Measurements from ENCODE around the gene SYT17.

SYT17 gene

GRCh38 chr16:19137201-19138128 is 30.6 kb upstream of the SYT17 start:
- Histone ChIP-seq H3K27ac (peak overlapping the region in 13 of 21 experiments; percentile 6 to 72 (median 52)), H3K4me3 (no peak overlapping the region)

DNA sequence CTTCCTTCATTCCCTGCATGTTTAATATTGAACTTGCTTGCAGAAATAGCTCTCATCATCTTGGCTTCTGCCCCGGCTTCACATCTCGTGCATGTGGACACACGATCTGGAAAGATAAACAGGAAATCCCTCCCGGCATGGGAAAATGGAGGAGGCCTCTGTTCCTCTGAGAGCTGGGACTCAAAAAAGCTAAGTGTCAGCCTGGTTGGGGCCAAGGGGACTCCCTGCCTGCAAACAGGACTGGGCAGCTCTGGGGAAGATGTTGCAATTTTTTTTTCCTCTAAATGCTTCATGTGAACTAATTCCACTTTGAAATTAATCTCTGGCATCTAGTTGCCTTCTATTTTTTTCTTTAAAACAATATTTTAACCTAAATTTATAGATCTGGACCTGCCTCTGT is 29.4 kb upstream of the SYT17 start:
- Histone ChIP-seq H3K27ac (peak overlapping the region in 11 of 21 experiments; percentile 0 to 72 (median 26)), H3K4me3 (no peak overlapping the region)

DNA sequence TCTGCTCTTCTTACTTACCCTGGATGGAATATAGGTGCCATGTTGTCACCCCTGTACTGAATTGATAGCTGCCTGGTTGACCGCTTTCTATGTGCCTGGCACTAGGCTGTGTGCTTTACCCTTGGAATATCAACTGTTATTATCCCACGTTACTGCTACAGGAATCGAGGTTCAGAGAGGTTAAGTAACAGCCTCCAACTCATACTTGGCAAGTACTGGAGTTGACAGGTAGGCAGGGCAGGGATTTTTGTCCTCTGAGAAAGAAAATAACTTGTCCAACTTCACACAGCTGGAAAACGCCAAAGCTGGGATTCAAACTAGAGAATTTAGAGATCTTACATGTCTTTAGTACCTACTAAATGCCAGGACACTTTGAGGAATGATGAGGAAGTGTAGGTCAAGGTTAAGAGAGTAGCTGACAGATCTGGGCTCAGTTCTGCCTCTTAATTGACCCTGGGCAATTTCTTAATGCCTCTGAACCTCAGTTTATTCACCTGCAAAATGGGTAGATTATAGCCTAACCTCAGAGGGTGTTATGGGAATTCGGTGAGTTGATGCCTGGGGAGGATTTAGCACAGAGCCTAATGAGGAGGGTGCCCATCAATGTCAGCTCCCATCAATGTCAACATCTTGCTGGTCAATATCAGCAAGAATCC is 28.5 kb upstream of the SYT17 start:
- Histone ChIP-seq H3K27ac (peak overlapping the region in 10 of 21 experiments; percentile 21 to 62 (median 46)), H3K4me3 (no peak overlapping the region)

- Histone ChIP-seq H3K4me3 (no peak overlapping the region), H3K27ac (peak overlapping the region in 2 of 21 experiments; percentile 27 to 62)
Observed at GRCh38 chr16:19140396-19140795, 27.6 kb upstream of the SYT17 start.

- Histone ChIP-seq H3K4me3 (no peak overlapping the region), H3K27ac (peak overlapping the region in 2 of 21 experiments; percentile 21 to 30)
Observed at GRCh38 chr16:19142939-19143598, 25.0 kb upstream of the SYT17 start.

DNA sequence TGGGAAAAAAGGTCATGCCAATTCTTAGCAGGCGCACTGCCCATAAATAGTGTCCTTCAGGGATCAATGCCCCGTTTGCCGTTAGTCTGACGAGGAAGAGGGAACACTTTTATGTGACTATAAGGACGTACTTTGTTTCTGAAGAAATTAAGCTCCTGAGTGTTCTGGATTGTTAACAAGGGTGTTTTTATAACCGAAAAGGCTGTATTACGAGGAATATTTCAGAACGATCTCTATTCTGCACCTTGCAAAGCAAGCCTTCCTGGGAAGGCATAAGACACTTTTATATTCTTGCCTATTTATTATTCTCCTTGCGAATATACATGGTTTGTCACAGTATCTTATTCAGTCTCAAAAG is 24.5 kb upstream of the SYT17 start:
- no peak overlapping the region for H3K4me3 ChIP-seq
- H3K27ac ChIP-seq: peak overlapping the region in 1 of 21 experiments; percentile 21

DNA sequence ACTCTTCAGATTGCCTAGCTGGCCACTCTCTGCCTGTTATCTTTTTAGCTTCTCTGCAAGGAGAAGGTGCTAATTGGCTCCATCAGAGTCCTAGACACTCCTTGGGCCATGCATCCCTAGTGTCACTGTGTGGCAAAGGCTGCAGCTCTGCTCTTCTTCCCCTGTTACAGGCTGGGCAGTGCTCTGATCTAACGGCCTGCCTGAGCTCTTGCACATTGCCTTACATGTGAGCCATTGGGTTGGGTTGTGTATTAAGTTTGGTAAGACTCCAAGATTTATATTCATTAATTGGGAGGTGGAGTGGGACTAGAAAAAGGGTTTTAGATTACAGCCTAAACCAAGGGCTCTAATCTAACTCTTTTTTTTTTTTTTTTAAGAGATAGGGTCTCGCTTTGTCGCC is 23.0 kb upstream of the SYT17 start:
- no peak overlapping the region for H3K27ac ChIP-seq
- H3K4me3 ChIP-seq: no peak overlapping the region

DNA sequence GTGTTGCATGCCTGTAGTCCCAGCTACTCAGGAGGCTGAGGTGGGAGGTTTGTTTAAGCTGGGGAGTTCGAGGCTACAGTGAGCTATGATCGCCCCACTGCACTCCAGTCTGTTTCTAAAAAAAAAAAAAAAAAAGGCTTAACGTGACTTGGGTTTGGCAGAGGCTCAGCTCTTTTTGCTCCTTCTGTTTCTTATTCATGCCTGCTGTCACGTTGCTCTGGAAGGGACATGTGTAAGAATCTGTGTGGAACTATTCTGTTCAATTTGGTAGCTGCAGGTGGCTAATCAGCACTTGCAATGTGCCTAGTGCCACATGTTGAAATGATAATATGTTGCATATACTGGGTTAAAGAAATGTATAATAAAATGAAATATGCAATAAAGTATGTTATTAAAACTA is 20.9 kb upstream of the SYT17 start:
- no peak overlapping the region for H3K4me3 ChIP-seq
- H3K27ac ChIP-seq: no peak overlapping the region

DNA sequence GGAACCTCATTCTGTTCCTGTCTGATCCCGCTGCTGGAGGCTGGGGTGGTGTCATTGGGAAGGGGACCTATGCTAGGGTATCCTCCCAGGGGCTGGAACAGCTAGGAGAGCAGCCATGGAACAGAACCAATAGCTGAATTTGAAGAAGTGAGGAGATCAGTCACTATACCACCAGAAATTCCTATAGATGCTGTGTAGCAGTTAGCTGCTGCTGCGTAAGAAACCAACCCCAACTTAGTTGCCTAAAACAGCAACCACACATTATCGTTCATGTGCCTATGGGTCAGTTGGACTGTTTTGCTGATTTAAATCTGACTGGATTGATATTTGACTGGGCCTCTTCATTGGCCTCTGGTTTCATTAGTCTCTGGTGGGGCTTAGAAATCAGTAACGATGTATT is 20.4 kb upstream of the SYT17 start:
- H3K4me3 ChIP-seq: no peak overlapping the region
- H3K27ac ChIP-seq: no peak overlapping the region

GRCh38 chr16:19148189-19148588 is 19.9 kb upstream of the SYT17 start:
- Histone ChIP-seq H3K4me3 (no peak overlapping the region), H3K27ac (no peak overlapping the region)

DNA sequence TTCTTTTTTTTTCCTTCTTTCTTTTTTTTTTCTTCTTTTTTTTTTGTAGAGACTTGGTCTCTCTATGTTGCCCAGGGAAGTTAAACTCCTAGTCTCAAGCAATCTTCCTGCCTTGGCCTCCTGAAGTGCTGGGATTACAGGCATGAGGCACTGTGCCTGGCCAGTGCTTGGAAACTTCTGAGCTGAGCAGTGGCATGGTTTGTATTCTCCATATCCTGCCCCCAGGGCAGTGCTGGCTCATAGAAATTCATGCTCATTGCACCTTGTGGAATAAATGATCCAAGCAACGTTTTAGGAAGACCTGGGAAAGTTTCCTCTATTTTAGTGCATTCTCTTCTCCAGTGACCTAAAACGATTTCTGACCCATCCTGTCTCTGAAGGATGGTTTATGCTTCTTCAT is 16.7 kb upstream of the SYT17 start:
- Histone ChIP-seq H3K4me3 (no peak overlapping the region), H3K27ac (no peak overlapping the region)

DNA sequence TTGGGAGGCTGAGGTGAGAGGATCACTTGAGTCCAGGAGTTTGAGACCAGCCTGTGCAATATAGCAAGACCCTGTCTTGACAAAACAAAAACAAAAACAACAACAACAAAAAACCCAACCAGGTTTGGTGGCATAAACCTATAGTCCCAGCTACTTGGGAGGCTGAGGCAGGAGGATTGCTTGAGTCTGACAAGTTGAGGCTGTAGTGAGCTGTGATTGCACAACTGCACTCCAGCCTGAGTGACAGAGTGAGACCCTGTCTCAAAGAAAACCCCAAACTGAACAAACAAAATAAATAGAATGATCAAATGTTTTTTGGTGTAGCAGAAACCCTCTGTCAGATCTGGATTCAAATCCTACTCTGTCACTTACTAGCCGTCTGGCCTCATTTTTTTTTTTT is 16.0 kb upstream of the SYT17 start:
- no peak overlapping the region for H3K4me3 ChIP-seq

GRCh38 chr16:19153876-19154275 is 14.2 kb upstream of the SYT17 start:
- Histone ChIP-seq H3K27ac (no peak overlapping the region), H3K4me3 (no peak overlapping the region)

More for the DNA sequence above, 16.0 kb upstream of the SYT17 start:
- H3K27ac ChIP-seq: no peak overlapping the region

GRCh38 chr16:19162085-19162484 is 6.0 kb upstream of the SYT17 start:
- H3K27ac ChIP-seq: no peak overlapping the region
- no peak overlapping the region for H3K4me3 ChIP-seq

DNA sequence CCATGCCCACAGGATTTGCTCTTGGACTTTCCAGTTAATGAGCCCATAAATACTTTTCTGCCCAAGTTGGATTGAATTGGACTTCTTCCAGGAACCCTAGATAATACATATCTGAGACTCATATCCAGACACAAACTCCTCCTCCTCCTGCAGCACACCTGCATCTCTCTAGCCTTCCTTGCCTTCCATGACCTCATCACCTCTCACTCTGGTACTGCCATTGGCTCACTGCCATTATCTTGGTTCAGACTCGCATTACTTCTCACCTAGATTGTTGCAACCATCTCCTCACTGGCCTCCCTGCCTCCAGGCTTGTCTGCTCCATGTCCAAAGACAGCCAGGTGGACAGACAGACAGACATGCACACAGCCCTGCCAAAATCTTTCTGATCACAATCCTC is 4.8 kb upstream of the SYT17 start:
- Histone ChIP-seq H3K27ac (no peak overlapping the region), H3K4me3 (no peak overlapping the region)

GRCh38 chr16:19164285-19164684 is 3.8 kb upstream of the SYT17 start:
- H3K27ac ChIP-seq: no peak overlapping the region
- H3K4me3 ChIP-seq: no peak overlapping the region

DNA sequence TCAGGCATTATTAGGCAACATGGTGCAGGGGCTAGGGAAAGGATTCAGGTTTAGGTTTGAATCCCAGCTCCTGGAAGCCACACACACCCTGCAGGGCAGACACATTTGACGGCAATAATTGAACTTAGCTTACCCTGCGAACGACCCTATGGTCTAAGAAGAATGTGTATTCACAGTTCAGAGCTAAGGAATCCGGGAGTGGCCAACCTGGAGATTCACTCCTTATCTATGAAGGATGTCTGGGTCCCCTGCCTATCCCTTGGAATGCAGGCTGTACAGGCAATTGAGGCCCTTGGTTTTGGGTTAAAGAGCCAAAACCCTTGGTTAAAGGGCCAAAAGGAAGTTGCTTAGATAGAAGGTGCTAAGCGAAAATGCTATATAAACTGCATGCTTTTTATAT is 2.9 kb upstream of the SYT17 start:
- Histone ChIP-seq H3K27ac (no peak overlapping the region), H3K4me3 (no peak overlapping the region)

- Histone ChIP-seq H3K4me3 (no peak overlapping the region), H3K27ac (no peak overlapping the region)
Observed at GRCh38 chr16:19166500-19166899, 1.5 kb upstream of the SYT17 start.

GRCh38 chr16:19168371-19169081 is 486 bp downstream of the SYT17 start:
- Histone ChIP-seq H3K27ac (peak overlapping the region in 12 of 21 experiments; percentile 4 to 68 (median 26)), H3K4me3 (peak overlapping the region; percentile 15 to 54 (median 41))

DNA sequence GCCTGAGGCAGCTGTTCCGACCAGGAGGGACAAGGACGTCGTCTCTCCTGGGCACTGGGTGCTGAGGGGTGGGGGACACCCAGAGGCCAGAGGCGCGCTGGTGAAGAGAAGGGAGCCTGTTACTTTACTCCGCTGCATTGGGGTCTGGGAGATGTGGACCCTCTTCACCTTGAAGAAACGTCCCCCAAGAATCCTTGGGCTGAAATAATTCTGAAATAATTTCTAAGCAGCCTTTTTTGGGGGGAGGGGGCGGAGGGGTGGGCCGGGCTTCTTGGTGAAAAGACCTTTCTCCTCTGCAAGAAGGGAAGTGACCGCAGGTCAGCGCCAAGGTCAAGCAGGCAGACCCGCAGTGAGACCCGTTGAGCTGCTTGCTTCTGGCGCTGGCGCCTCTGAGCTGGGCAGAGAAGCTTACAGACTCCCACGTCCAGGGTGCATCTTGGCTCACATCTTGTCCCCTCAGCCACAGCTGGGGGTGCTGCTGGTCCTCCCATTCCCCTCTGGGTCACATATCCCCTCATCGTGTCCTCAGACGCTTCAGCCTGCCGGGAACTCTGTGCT is 1.1 kb downstream of the SYT17 start:
- Histone ChIP-seq H3K4me3 (peak overlapping the region in 6 of 7 experiments; percentile 15 to 54 (median 42)), H3K27ac (peak overlapping the region in 2 of 21 experiments; percentile 38 to 54)

Measured in skin epidermis (tissue), 12 donors.